ENCODE data around the gene CENATAC. TPM values are rescaled to one million over a fixed set of nuclear protein-coding genes. Genes with fewer than 3 reads are reported as not detected.
A peak's percentile ranks its signal among the peaks of the same experiment; 100 is the strongest.
"Not testable (repeated sequence)": the region's sequence is repeated elsewhere in the genome, so short reads cannot be mapped to it uniquely, and the experiment has no call there.

Gene CENATAC
- total RNA-seq, 4 donors from 2014 or later: 77.3 to 158 (median 88.0) TPM

GRCh38 chr11:119056421-119056999, 58.6 kb downstream of the CENATAC start:
- H3K4me1 ChIP-seq: peaks cover 0 to 26% (median 15%) of the 10 kb centered on the region in 4 donors

GRCh38 chr11:119057000-119057769, 59.2 kb downstream of the CENATAC start, which contains the start of gene HYOU1:
Gene HYOU1, minus strand, starts transcription at chr11:119057205. Its CDS starts 1,045 bp downstream, at chr11:119056160.
- Histone ChIP-seq H3K36me3 (peaks cover 0 to 32% (median 25%) of the 10 kb centered on the region in 3 donors), H3K27ac (peak within 1 kb of the TSS; percentile 83 to 96 (median 91)), H3K27me3 (no peaks in the 10 kb centered on the region), H3K4me1 (peaks cover 0 to 27% (median 15%) of the 10 kb centered on the region in 4 donors), H3K4me3 (peak within 1 kb of the TSS; percentile 91 to 99 (median 96)), H3K9me3 (no peaks in the 10 kb centered on the region)
- TF ChIP-seq EP300 (IDR thresholded peaks at IDR 0.05) (peak; percentile 75 to 79), CTCF (IDR thresholded peaks at IDR 0.05) (peak in 3 of 5 experiments; percentile 9 to 50 (median 14)), POLR2A (IDR thresholded peaks at IDR 0.05) (peak; percentile 69 to 75)
- 0 to 1% methylated on average over 28 to 31 of the region's 79 CpGs for WGBS, 2 donors
- DNase-seq (ENCODE audit: low spot score in 2 of 2): peak; percentile 99

More at GRCh38 chr11:119056421-119056999, 58.6 kb downstream of the CENATAC start:
- Histone ChIP-seq H3K36me3 (peaks cover 0 to 38% (median 32%) of the 10 kb centered on the region in 3 donors), H3K4me3 (peak overlapping the region; percentile 91 to 99 (median 96)), H3K27ac (peak overlapping the region; percentile 78 to 96 (median 91)), H3K9me3 (no peaks in the 10 kb centered on the region), H3K27me3 (no peaks in the 10 kb centered on the region)
- TF ChIP-seq EP300 (IDR thresholded peaks at IDR 0.05) (no peak), POLR2A (IDR thresholded peaks at IDR 0.05) (no peak), CTCF (IDR thresholded peaks at IDR 0.05) (no peak)
- 0 to 1% methylated on average over 17 to 27 of the region's 48 CpGs for WGBS, 2 donors
- no peak for DNase-seq (ENCODE audit: low spot score in 2 of 2)

- not testable (repeated sequence) for DNase-seq (ENCODE audit: low spot score in 2 of 2); H3K27me3 ChIP-seq; H3K4me3 ChIP-seq; H3K27ac ChIP-seq; H3K9me3 ChIP-seq
- peaks cover 0 to 39% (median 15%) of the 10 kb centered on the region in 4 donors for H3K4me1 ChIP-seq
- 81 to 90% methylated on average over 13 to 17 of the region's 35 CpGs for WGBS, 2 donors
- peaks cover 0 to 12% (median 9%) of the 10 kb centered on the region in 3 donors for H3K36me3 ChIP-seq
These were observed 61.2 kb downstream of the CENATAC start for GRCh38 chr11:119059128-119059527.

- Histone ChIP-seq H3K27me3 (no peaks in the 10 kb centered on the region), H3K27ac (no peak overlapping the region), H3K9me3 (no peaks in the 10 kb centered on the region), H3K36me3 (no peaks in the 10 kb centered on the region), H3K4me1 (peaks cover 0 to 36% (median 11%) of the 10 kb centered on the region in 4 donors), H3K4me3 (no peak overlapping the region)
- TF ChIP-seq EP300 (IDR thresholded peaks at IDR 0.05) (no peak), CTCF (IDR thresholded peaks at IDR 0.05) (no peak), POLR2A (IDR thresholded peaks at IDR 0.05) (no peak)
- no peak for DNase-seq (ENCODE audit: low spot score in 2 of 2)
- 94 to 99% methylated on average over 3 of the region's 3 CpGs for WGBS, 2 donors
These were observed 63.3 kb downstream of the CENATAC start for GRCh38 chr11:119061256-119061655.

- peaks cover 0 to 40% (median 10%) of the 10 kb centered on the region in 4 donors for H3K4me1 ChIP-seq
- no peak overlapping the region for H3K4me3 ChIP-seq
- H3K27ac ChIP-seq: peak overlapping the region in 2 of 4 donors; percentile 38 to 40
- no peaks in the 10 kb centered on the region for H3K9me3 ChIP-seq
- H3K36me3 ChIP-seq: no peaks in the 10 kb centered on the region
- DNase-seq (ENCODE audit: low spot score in 2 of 2): no peak
- no peak for TF ChIP-seq EP300 (IDR thresholded peaks at IDR 0.05)
- no peak for TF ChIP-seq POLR2A (IDR thresholded peaks at IDR 0.05)
- TF ChIP-seq CTCF (IDR thresholded peaks at IDR 0.05): no peak
- no peaks in the 10 kb centered on the region for H3K27me3 ChIP-seq
- 57 to 59% methylated on average over 5 of the region's 5 CpGs for WGBS, 2 donors
These were observed 64.8 kb downstream of the CENATAC start for GRCh38 chr11:119062779-119063178.

Measured in tibial nerve (tissue), 4 donors.